ENCODE measurements around the gene SEC24A. TPM values are rescaled to one million over a fixed set of nuclear protein-coding genes. Genes with fewer than 3 reads are reported as not detected.
"Not testable (repeated sequence)": the region's sequence is repeated elsewhere in the genome, so short reads cannot be mapped to it uniquely, and the experiment has no call there.

Gene SEC24A
- total RNA-seq, 1 donor = 35.2 TPM

DNA sequence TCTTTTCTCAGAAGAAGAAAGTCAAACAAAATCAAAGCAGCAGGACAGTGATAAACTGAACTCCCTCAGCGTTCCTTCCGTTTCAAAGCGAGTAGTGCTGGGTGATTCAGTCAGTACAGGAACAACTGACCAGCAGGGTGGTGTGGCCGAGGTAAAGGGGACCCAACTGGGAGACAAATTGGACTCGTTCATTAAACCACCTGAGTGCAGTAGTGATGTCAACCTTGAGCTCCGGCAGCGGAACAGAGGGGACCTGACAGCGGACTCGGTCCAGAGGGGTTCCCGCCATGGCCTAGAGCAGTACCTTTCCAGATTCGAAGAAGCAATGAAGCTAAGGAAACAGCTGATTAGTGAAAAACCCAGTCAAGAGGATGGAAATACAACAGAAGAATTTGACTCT, 92.5 kb downstream of the SEC24A start:
- no peak for DNase-seq (ENCODE audit: low read depth)
- H3K4me3 ChIP-seq (ENCODE audit: low read depth, low read length) = no peak overlapping the region
- TF ChIP-seq CTCF (IDR thresholded peaks at IDR 0.05; ENCODE audit: insufficient read depth, low read length) = no peak

DNA sequence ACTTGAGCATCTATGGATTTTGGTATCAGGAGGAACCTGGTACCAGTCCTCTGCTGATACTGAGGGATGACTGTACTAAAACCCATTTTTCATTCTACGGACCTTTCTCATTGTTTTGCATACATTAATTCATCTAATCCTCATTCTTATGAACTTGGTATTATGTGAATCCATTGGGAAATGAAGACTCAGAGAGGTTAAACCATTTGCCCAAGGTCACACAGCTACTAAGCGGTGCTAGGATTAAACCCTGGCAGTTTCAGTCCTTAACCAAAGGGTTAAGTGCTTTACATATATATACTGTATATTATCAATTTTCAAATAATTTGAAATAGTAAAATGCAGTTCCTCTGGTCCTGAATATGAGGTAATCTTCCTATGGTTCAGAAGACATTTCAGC, 93.5 kb downstream of the SEC24A start:
- no peak for TF ChIP-seq CTCF (IDR thresholded peaks at IDR 0.05; ENCODE audit: insufficient read depth, low read length)
- no peak for DNase-seq (ENCODE audit: low read depth)
- H3K4me3 ChIP-seq (ENCODE audit: low read depth, low read length) = no peak overlapping the region

DNA sequence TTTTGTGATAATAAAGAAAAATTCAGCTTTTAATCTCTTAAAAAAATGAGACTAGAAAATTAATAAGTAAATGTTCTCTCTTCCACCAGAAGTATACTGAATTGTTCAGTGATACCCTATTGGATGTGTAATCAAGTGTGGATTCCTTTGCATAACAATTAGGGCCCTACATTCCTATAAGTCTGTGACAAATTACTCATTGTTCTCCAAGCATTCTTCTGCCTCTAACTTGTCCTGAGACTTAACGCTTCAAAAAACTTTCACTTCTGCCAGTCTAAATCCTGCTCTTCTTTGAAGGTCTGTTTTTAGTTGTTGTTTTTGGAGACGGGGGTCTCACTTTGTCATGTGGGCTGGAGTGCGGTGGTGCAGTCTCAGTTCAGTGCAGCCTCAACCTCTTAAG, 100.8 kb downstream of the SEC24A start:
- H3K4me3 ChIP-seq (ENCODE audit: low read depth, low read length) = no peak overlapping the region
- no peak for DNase-seq (ENCODE audit: low read depth)
- no peak for TF ChIP-seq CTCF (IDR thresholded peaks at IDR 0.05; ENCODE audit: insufficient read depth, low read length)

- no peak for TF ChIP-seq CTCF (IDR thresholded peaks at IDR 0.05; ENCODE audit: insufficient read depth, low read length)
- peak overlapping the region; percentile 80 for H3K4me3 ChIP-seq (ENCODE audit: low read depth, low read length)
- DNase-seq (ENCODE audit: low read depth) = no peak
Measured at GRCh38 chr5:134758176-134758503, 109.6 kb downstream of the SEC24A start.

- peak; percentile 86 for DNase-seq (ENCODE audit: low read depth)
- H3K4me3 ChIP-seq (ENCODE audit: low read depth, low read length) = peak within 1 kb of the TSS; percentile 80
- TF ChIP-seq CTCF (IDR thresholded peaks at IDR 0.05; ENCODE audit: insufficient read depth, low read length) = peak; percentile 74
Measured at GRCh38 chr5:134758504-134759341, 110.1 kb downstream of the SEC24A start, which contains the start of gene DDX46. Gene DDX46, plus strand, starts transcription at chr5:134758779. Its CDS starts 160 bp downstream, at chr5:134758939.

- not testable (repeated sequence) for H3K4me3 ChIP-seq (ENCODE audit: low read depth, low read length); DNase-seq (ENCODE audit: low read depth)
Measured at GRCh38 chr5:134767528-134768291, 119.1 kb downstream of the SEC24A start.

- peak; percentile 63 for DNase-seq (ENCODE audit: low read depth)
- TF ChIP-seq CTCF (IDR thresholded peaks at IDR 0.05; ENCODE audit: insufficient read depth, low read length) = no peak
Measured at GRCh38 chr5:134769206-134769605, 120.6 kb downstream of the SEC24A start.

More at GRCh38 chr5:134769206-134769605, 120.6 kb downstream of the SEC24A start:
- H3K4me3 ChIP-seq (ENCODE audit: low read depth, low read length) = no peak overlapping the region

Measured in fibroblast of the aortic adventitia (primary cell).